Stimulated activated CD8-positive, alpha-beta memory T cell treated with anti-CD3 and anti-CD28 coated beads, Interleukin-7, amount 100 ng/mL, for 48 hours (primary cell): ENCODE results near the gene ACADL.
"Not testable (repeated sequence)": the region's sequence is repeated elsewhere in the genome, so short reads cannot be mapped to it uniquely, and the experiment has no call there.

Source experiments
- DNase-seq, 2 donors: peaks; one replicate each; pipeline ENCODE4 v3.0.0-alpha.2; 2020; ENCODE audit warnings: low read depth in 1 of 2; ENCODE audit errors: extremely low read depth in 1 of 2

The ACADL gene

GRCh38 chr2:210203147-210203546 lies 22.1 kb downstream of the ACADL start:
- no peak for DNase-seq

GRCh38 chr2:210199854-210200253 lies 25.4 kb downstream of the ACADL start:
- DNase-seq = no peak

- DNase-seq = no peak
These were observed 26.0 kb downstream of the ACADL start for GRCh38 chr2:210199186-210199765.

DNA sequence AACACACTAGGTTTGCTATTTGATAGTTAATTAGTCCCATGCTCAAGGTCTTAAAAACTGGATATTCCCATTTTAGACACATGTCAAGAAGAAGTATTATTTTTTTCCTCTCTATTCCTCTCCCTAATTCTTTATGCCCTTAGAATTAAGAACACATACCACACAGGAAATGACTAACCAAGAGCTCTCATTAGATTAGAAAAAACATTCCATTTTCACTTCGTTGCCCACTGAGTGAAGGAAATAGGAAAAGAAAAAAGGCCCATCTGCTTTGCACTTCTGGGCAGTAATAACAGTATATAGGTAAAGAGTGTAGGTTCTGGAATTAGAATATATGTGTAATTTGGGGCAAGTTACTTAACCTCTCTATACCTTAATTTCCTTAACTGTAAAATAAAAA lies 26.9 kb downstream of the ACADL start:
- DNase-seq = no peak

GRCh38 chr2:210197720-210198119 lies 27.5 kb downstream of the ACADL start:
- no peak for DNase-seq

- no peak for DNase-seq
These were observed 30.0 kb downstream of the ACADL start for GRCh38 chr2:210195101-210195852.

DNA sequence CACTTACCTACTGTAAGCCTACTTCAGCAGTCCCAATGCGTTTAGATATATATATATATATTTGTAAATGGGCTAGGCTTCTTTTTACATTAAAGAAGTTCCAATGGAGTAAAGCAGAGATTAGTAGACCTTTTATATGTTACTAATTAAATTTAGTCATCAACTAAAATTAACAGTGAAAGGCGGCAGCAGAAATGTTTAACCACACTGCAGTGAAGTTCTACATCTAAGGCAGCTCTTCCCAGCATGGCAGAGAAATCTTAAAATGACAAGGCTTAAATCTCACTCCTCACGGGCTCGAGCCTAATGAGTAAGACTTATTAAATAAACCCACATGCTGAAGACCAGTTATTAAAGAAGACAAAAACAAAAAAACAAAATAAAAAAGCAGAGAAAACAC lies 34.9 kb downstream of the ACADL start:
- no peak for DNase-seq

DNA sequence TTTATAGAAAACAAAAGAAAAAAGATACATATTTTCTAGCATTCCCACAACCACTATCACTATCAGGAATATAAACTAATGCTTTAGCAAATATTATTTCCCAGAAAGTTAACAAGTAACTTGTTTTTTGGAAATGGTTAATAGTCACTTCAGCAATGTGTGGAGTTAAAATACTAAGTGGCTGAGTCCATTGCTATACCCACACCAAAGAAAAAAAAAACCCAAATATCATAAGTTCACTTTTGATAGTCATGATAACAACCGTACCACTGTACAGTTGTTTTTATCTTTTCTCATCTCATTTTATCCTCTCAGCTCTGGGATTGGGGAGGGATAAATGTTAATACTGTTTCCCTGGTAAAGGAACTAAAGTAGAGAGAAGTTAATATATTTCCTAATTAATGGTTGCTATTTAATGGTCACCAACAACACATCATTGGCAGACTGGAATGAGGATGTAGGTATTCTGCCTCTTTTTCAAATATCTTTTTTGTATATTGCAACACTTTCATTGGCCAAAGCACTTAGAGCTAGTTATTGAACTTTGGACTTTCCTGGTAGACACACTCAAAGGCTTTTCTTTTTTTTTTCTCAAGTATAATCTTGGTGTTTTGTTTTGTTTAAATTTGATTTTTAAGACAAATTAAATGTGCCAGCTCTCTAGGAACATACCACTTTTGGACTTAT lies 35.7 kb downstream of the ACADL start:
- no peak for DNase-seq

DNA sequence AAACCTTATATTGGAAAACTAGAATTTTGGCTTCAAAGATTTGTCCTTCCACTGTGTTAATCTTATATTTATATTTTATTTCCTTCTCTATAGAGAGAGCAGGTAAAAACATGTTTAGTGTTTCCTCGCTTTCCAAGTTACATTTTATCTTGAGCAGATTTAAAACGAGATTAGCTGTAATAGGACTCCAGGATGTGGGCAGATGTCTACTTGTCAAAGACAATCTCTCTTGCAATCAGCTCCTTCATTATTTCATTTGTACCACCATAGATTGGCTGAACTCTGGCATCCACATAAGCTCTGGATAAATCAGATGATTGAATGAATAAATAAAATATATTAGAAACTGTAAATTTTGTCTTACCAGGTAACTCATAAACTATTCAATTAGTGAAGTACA lies 36.5 kb downstream of the ACADL start:
- DNase-seq = no peak

GRCh38 chr2:210188190-210188589 lies 37.1 kb downstream of the ACADL start:
- no peak for DNase-seq

- DNase-seq = not testable (repeated sequence)
These were observed 41.3 kb downstream of the ACADL start for GRCh38 chr2:210183936-210184335.

DNA sequence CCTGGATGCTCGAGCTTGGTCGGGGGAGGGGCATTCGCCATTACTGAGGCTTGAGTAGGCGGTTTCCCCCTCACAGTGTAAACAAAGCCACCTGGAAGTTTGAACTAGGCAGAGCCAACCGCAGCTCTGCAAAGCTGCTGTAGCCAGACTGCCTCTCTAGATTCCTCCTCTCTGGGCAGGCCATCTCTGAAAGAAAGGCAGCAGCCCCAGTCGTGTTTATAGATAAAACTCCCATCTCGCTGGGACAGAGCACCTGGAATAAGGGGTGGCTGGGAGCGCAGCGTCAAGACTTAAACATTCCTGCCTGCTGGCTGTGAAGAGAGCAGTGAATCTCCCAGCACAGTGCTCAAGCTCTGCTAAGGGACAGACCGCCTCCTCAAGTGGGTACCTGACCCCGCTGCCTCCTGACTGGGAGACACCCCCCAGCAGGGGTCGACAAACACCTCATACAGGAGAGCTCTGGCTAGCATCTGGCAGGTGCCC lies 43.6 kb downstream of the ACADL start:
- not testable (repeated sequence) for DNase-seq

- DNase-seq = not testable (repeated sequence)
These were observed 44.1 kb downstream of the ACADL start for GRCh38 chr2:210181033-210181605.

- no peak for DNase-seq
These were observed 44.8 kb downstream of the ACADL start for GRCh38 chr2:210180477-210180876.

GRCh38 chr2:210179351-210179990 lies 45.8 kb downstream of the ACADL start:
- DNase-seq = no peak

- no peak for DNase-seq
These were observed 47.5 kb downstream of the ACADL start for GRCh38 chr2:210177769-210178168.

- DNase-seq = not testable (repeated sequence)
These were observed 48.1 kb downstream of the ACADL start for GRCh38 chr2:210177115-210177514.

DNA sequence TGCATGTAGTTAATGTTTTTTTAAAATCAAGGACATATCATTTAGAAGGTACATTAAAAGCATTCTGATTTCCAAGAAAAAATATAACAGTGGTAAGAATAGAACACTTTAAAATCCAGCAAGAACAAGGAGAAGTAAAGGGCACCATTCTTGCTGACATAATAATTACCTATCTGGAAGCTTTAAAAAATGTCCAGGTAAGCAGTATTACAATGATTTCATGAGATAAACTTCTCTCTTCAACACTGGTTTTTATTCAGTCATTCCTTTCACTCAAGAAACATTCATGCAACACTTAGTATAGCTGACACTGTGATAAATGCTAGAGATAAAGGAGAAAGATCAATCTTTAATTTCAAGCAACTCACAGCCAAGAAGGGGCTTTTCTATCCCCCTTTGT lies 51.2 kb downstream of the ACADL start:
- DNase-seq = no peak

- no peak for DNase-seq
These were observed 53.0 kb downstream of the ACADL start for GRCh38 chr2:210172219-210172575.

DNA sequence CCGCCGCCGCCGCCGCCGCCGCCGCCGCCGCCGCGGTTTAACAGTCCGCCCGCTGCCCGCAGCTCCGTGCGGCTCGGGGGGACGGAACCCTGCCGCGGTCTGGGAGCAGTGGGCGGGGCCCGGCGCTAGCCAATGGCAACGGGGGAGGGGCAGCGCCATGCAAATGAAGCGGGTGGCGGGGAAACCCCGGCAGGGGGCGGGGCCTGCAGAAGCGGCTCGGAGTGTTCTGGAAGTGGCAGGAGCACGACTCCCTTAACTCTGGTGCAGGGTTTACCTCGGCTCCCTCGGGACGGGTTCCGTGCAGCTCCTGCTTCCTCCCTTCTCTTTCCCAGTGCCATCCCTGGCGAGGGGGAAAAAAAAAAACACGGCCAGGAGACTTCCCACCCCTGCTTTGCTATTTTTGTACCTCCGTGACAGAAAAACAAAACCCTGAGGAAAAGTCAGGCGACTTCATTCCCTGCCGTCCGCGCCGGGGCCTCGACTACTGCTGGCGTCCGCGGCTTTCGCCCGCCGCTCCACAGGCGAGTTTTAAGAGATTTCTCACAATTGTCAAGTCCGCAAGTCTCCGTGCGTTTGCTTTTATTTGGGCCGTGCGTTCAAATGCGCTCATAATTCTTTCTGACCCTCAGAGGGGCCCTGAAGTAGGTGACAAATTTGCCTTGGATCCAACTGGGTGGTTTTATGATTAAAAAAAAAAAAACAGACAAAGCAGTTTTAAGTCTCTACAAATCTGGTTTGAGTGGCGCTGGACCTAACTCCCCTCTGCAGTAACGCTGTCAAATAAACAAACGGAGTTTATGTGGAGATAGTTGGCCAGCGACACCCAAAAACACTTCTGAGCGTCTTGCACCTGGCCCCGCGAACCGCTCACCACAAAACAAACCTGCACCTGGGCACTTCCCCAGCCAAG lies 53.7 kb downstream of the ACADL start, which contains the start of gene KANSL1L:
TSS of gene KANSL1L (minus strand) at position 101 of the 910 bp plus-strand sequence. CDS start 16,827 bp downstream, outside the sequence.
- DNase-seq = peak; percentile 91 to 93
